ENCODE data around the gene PCP2.

The PCP2 gene

GRCh38 chr19:7638802-7639465 lies 5.4 kb upstream of the PCP2 start:
- no peak for DNase-seq (ENCODE audit: low read depth in 2 of 2)

DNA sequence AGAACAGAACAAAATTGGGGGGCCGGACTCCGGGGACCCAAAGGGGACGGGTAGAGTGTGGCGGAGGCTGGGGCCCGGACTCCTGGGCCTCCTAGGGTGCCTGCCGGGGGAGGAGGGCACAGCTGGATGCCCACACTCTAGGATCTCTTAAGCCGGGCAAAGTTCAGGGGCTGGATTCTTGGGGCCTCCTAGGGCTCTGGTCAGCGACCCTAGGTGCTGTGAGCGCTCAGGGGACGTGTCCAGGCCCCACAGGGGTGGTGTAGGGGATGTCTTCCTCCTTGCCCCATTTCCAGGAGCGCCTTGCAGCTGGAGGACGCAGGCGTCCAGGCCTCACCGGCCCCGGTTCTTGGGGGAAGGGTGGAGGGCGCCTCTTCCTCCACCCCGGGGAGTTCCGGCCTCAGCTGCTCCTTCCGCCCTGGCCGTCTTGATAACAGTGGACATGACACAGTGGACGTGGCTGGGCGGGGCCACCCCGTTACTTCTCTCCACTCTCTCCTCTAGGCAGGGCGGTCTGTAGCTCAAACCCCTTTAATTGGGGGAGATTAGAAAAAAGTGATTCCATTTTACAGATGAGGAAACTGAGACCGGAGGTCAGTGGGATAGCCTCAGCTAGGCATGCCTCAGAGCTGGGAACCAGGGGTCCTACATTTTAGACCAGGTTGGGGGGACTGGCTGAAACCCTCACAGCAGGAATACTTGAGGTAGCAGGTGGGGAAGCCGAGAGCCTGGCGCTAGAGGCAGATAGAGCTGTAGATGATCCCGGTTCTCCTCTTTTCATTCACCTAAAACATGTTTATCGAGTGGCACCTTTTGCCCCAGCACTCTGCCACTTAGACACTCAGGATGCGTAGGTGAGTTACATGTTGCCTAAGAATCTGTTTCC lies 4.1 kb upstream of the PCP2 start:
- no peak for DNase-seq (ENCODE audit: low read depth in 2 of 2)

- DNase-seq (ENCODE audit: low read depth in 2 of 2), result peak; percentile 85 to 91
Observed at GRCh38 chr19:7636691-7637373, 3.3 kb upstream of the PCP2 start, which contains the start of gene STXBP2. TSS of gene STXBP2 (plus strand) at chr19:7637110. CDS start at chr19:7637150, 40 bp downstream.

DNA sequence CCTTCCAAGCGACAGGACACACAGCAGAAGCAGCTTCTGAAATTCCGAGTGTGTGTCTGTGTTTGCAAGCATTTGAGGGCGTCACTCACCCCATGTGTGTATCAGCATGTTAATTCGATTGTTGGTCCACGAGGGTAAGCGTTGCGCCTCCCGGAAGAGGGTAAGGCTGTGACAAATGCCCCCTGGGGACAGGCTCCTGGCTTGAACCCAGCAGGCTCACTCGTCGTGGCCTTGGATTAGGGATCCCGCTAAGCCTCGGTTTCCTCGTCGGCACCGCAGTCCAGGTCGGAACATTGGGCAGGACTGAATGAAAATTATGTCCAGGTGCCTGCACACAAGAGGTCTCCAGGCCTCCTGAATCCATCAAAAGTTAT lies 2.8 kb upstream of the PCP2 start:
- no peak for DNase-seq (ENCODE audit: low read depth in 2 of 2)

- no peak for DNase-seq (ENCODE audit: low read depth in 2 of 2)
Observed at GRCh38 chr19:7635670-7636069, 2.2 kb upstream of the PCP2 start.

DNA sequence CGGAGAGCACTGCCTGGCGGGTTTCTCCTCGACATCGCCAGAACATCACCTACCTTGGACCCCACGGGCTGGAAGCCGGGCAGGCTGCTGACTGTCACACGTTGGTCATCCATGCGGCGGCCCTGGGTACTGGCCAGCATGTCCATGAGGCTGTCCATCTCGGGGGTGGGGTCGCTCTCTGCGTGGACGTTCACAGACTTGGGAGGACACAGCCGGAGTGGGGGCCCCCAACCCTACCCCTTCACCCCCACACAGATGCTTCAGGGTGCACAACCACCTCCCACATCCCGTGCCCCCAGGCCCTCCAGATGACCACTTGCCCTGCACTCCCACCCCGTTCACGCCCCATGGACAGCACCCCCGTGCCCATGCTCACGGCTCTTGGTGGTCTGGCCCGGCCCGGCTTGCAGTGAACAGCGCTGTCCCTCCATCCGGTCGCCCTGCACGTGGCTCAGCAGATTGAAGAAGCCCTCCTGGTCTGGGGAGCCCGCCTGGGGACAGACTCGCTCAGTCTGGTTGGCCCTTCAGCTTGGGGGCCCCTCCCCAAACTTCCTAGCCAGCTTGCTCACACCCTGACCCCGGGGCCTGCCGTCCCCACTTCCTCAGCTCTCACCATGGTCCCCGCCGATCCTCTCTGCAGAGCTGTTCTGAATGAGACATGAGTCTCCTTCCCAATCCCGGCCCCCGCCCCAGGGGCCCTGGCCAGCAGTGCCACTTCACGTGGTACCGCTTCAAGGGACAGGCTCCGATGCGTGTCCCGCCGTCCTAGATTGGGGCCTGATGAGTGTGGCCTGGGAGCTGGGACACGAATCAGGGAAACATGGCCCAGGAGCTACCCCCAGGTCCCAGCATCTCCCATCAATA lies 947 bp downstream of the PCP2 start:
- no peak for DNase-seq (ENCODE audit: low read depth in 2 of 2)

DNA sequence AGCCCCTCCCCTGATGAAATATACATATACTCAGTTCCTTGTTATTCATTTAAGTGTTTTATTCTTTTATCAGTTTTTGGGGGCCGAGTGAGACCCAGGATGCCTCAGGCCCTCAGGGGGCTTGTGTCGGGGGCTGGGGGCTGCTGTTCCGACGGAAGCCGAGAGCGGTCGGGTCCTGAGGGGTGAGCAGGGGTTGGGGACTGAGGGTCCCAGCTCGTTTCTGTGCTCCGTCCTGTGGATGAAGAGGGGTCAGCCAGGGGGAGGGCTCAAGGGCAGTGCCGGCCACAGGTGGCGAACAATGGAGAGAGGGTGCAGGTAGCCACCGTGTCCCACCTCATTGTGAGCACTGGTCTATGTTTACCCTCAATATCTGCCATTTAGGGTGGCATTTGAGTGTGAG lies 1.9 kb downstream of the PCP2 start:
- DNase-seq (ENCODE audit: low read depth in 2 of 2), result no peak

DNA sequence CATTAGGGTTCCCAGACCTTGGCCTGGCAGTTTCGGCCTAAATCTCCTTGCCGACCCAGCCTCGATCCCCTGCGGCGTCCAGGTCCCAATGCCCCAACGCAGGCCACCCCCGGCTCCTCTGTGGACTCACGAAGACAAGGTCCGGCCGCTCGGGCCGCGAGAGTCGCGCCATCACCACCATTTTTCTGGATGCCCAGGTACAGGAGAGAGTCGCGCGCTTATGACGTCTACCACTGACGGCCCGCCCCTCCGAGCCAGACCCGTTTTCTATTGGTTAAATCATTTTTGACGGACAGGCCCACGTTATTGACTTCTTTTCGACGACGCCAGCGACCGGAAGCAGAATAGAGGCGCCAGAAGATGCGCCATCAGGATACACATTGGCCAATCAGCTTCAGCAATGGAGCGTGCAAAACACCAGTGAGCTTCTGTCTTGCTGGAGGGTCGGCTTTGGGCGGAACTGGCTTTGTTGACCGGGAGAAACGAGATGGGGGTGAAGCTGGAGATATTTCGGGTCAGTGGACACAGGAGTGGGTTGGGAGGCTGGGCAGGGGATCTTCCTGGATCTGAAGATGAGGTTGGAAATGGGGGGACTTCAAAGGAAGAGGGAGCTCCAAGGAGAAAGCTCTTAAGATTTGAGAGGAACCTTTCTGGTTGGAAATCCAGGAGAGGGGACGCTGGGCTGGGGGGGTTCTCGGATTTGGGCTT lies 4.0 kb downstream of the PCP2 start, which contains the start of the genes PET100 and XAB2:
Gene PET100, plus strand, starts transcription at position 447 of the 708 bp plus-strand sequence. Its CDS starts 41 bp downstream, at position 488.
Gene XAB2, minus strand, starts transcription at position 199 of the 708 bp plus-strand sequence. Its CDS starts 18 bp downstream, at position 181.
- peak; percentile 82 to 86 for DNase-seq (ENCODE audit: low read depth in 2 of 2)

- DNase-seq (ENCODE audit: low read depth in 2 of 2), result no peak
Observed at GRCh38 chr19:7628589-7629311, 4.8 kb downstream of the PCP2 start.

DNA sequence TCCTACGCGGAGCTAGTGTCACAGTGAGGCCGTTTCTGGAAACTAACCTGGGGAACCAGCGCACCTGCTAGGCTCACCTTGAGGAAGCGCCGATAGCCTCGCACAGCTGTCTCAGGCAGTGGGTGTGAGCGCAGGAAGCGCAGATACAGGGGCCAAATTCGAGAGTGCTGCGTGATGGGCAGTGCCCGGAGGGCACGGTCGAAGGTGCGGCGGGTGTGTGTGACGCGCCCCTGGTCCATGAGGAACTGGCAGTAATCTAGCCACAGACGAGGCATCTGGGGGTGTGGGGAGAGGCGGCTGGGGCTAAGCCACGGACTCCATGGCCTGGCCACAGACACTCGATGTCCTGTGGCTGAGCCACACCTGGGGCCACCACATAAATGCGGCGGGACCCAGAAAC lies 6.4 kb downstream of the PCP2 start:
- no peak for DNase-seq (ENCODE audit: low read depth in 2 of 2)

GRCh38 chr19:7625763-7626372 lies 7.7 kb downstream of the PCP2 start:
- no peak for DNase-seq (ENCODE audit: low read depth in 2 of 2)

- DNase-seq (ENCODE audit: low read depth in 2 of 2), result no peak
Observed at GRCh38 chr19:7624810-7625209, 8.7 kb downstream of the PCP2 start.

- DNase-seq (ENCODE audit: low read depth in 2 of 2), result no peak
Observed at GRCh38 chr19:7623725-7624603, 9.6 kb downstream of the PCP2 start.

GRCh38 chr19:7622933-7623685 lies 10.4 kb downstream of the PCP2 start:
- no peak for DNase-seq (ENCODE audit: low read depth in 2 of 2)

DNA sequence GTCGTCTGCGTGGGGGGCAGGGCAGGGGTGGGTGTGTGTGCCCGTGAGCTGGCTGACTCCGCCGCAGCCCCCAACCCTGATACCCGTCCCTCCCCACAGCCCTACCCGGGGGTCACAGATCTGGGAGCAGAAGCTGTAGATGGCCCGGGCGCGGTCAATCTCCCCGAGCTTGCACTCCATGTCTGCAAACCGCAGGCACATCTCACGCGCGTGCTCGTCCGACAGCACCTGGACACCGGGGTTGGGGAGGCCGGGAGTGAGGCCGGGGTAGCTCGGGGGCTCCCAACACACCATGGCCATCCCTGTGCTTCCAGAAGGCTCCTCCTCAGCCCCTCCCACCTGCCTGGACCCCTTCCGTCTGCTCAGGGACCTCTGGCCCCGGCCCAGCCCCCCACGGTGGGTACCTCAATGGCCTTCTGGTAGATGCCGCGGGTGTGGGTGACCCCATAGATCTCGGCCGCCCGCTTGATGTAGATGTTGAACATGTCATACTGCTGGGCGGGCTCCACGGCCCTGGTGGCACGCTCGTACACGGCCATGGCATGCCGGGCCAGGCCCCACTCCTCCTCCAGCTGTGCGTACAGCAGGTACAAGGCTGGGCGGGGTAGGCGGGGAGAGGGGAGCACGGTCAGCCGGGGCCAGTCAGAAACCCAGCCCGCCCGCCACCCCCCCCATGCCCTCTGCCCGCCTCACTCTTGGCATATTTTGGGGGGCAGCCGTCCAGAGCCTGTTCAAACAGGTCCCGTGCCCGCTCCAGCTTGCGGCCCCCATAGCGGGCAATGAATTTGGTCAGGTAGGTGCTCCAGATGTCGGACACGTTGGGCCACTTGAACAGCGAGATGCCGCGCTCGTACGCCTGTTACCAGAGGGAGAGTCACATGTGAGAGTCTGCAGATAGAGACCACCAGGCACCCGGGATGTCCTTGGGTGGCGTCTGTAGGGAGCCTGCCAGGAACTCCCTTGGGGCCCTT lies 12.8 kb downstream of the PCP2 start:
- DNase-seq (ENCODE audit: low read depth in 2 of 2), result no peak

DNA sequence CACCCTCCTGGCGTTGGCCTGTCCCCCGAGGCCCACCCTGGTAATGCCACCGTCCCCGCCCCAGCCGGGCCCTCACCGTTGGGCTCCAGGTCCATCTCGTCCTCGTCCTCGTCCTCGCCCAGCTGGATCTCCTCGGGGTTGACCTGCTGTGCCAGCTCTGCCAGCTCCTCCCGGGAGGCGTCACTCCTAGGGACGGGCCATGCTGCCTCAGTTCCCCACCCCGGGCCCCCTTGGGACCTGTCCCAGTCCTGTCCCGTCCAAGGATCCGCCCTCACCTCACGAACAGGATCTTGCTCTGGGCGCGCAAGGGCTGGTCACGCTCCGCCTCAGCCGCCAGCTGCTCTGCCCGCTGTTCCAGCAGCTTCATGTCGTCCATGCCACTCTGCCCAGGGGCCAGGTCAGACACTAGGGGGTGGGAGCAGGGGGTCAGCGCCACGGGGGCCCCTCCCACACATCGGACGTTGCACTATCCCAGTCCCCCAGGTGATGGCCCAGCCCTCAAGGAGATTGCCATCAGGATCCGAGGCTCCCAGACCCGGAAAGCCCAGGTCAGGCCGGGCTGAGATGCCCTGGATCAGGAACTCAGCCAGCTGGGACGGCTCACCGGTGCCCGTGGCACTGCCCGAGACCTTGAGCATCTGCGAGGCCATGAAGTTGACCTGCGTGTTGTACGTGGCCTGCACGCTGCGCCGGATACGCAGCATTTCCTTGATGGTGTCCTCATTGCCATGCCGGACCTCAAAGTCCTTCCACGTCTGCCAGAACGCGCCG lies 13.7 kb downstream of the PCP2 start:
- no peak for DNase-seq (ENCODE audit: low read depth in 2 of 2)

Data from stimulated activated CD8-positive, alpha-beta memory T cell treated with anti-CD3 and anti-CD28 coated beads, Interleukin-2, amount 100 ng/mL, for 1 hour (primary cell).